Measurements from ENCODE around the gene RNF150. TPM values are rescaled to one million over a fixed set of nuclear protein-coding genes. Genes with fewer than 3 reads are reported as not detected.
A peak's percentile ranks its signal among the peaks of the same experiment; 100 is the strongest.

Gene RNF150
- total and polyA plus RNA-seq, 2 of the 8 experiments (the other 6 are each of a cell fraction or from before 2014, with no cell fraction given): 3.4 to 4.8 TPM

- no peaks in the 10 kb centered on the region for H3K9me3 ChIP-seq (ENCODE audit: insufficient read depth in 2 of 2, low read depth in 1 of 2, low read length in 1 of 2)
- H3K14ac ChIP-seq (ENCODE audit: insufficient read length): no peak overlapping the region
- ChIA-PET CTCF (ENCODE audit: partially characterized antibody) (interaction anchor here (1.1 to 5.9 kb wide), 4 partner anchors 11 to 270 kb away, joined by 3 to 68 read pairs (median 21); partner anchors contain the start of gene RNF150), POLR2A (ENCODE audit: partially characterized antibody) (no interaction called here)
- no peak overlapping the region for H3K9ac ChIP-seq (replicated peaks in 1 of 4; ENCODE audit: extremely low read depth in 1 of 4, low read depth in 3 of 4, low read length in 3 of 4)
- H3K27me3 ChIP-seq (replicated peaks in 1 of 4; ENCODE audit: control insufficient read depth in 3 of 4, extremely low read depth in 1 of 4, insufficient read depth in 3 of 4, low read length in 3 of 4): no peaks in the 10 kb centered on the region
- no peak overlapping the region for H3K4ac ChIP-seq (replicated peaks; ENCODE audit: insufficient read length, low read depth, low read length)
- no peak overlapping the region for H3K18ac ChIP-seq (ENCODE audit: extremely low read depth, low read length)
- no peak overlapping the region for H2BK20ac ChIP-seq (ENCODE audit: low read length)
- no peak overlapping the region for H2BK120ac ChIP-seq (replicated peaks; ENCODE audit: low read depth, low read length)
- H4K91ac ChIP-seq (replicated peaks; ENCODE audit: insufficient read length, low read length): no peak overlapping the region
- no peaks in the 10 kb centered on the region for H4K20me1 ChIP-seq (replicated peaks in 1 of 2; ENCODE audit: control insufficient read depth in 1 of 2, insufficient read depth in 2 of 2, low read length in 2 of 2)
- no peak overlapping the region for H3K56ac ChIP-seq (replicated peaks; ENCODE audit: insufficient read length, low read depth, low read length)
- DNase-seq (ENCODE audit: low read depth in 1 of 2, low spot score in 2 of 2) (peak; percentile 36 to 58), FAIRE-seq (peak; percentile 92)
- no peak overlapping the region for H3K4me3 ChIP-seq (ENCODE audit: extremely low read depth in 1 of 4, insufficient read depth in 2 of 4, low read depth in 3 of 4, low read length in 4 of 4)
- no peak overlapping the region for H2AFZ ChIP-seq (ENCODE audit: low read length)
- H2BK12ac ChIP-seq (ENCODE audit: low read depth, low read length): no peak overlapping the region
- H2BK5ac ChIP-seq (ENCODE audit: low read depth, low read length): no peak overlapping the region
- H2AK5ac ChIP-seq (ENCODE audit: low read depth, low read length): no peak overlapping the region
- peaks cover 0 to 5% (median 2%) of the 10 kb centered on the region in 4 experiments; a peak in 2 of 7 replicates for H3K4me1 ChIP-seq (replicated peaks in 1 of 4; ENCODE audit: control insufficient read depth in 3 of 4, insufficient read depth in 4 of 4, low read length in 3 of 4)
- no peaks in the 10 kb centered on the region for H3K23me2 ChIP-seq (ENCODE audit: low read depth, low read length)
- TF ChIP-seq RAD21 (IDR thresholded peaks at IDR 0.05 in 1 of 2, conservative IDR thresholded peaks at IDR 0.05 in 1 of 2; ENCODE audit: low read depth in 2 of 2, low read length in 2 of 2) (peak; percentile 95), BCL11A (IDR thresholded peaks at IDR 0.05; ENCODE audit: low read depth in 2 of 2, low read length in 2 of 2) (no peak), CTCF (IDR thresholded peaks at IDR 0.05; ENCODE audit: control extremely low read depth in 1 of 3, insufficient read depth in 1 of 3, low read depth in 1 of 3, low read length in 3 of 3) (peak in 2 of 3 experiments; percentile 78; a peak in 3 of 4 replicates)
- no peak overlapping the region for H4K8ac ChIP-seq (ENCODE audit: extremely low read depth, insufficient read depth, low read length)
- no peak overlapping the region for H3K27ac ChIP-seq (ENCODE audit: low read depth, low read length)
- H3K23ac ChIP-seq (ENCODE audit: insufficient read length): no peak overlapping the region
- no peaks in the 10 kb centered on the region for H3K36me3 ChIP-seq (ENCODE audit: control insufficient read depth in 2 of 4, insufficient read depth in 4 of 4, low read length in 3 of 4)
- H3K4me2 ChIP-seq (ENCODE audit: insufficient read depth in 1 of 2, low read depth in 2 of 2, low read length in 2 of 2): no peak overlapping the region
- H4K5ac ChIP-seq (ENCODE audit: insufficient read length, low read depth, low read length): no peak overlapping the region
- no peaks in the 10 kb centered on the region for H3K79me2 ChIP-seq (ENCODE audit: control insufficient read depth in 1 of 2, insufficient read depth in 2 of 2, low read length in 2 of 2)
- WGBS, 2 experiments (ENCODE audit: extremely low coverage in 1 of 2, insufficient coverage in 1 of 2, insufficient read length in 1 of 2, insufficient replicate concordance in 2 of 2, low coverage in 1 of 2, low lambda C conversion rate in 2 of 2, missing lambda C conversion rate in 1 of 2): 59% methylated on average over 7 of the region's 7 CpGs; no CpG with 5 or more reads in 1 of the 2 experiments
- no peak overlapping the region for H2BK15ac ChIP-seq (ENCODE audit: low read length)
- no peaks in the 10 kb centered on the region for H3K79me1 ChIP-seq (ENCODE audit: low read depth, low read length)
These were observed 271.7 kb downstream of the RNF150 start for GRCh38 chr4:140861359-140862176.

Measured in H1 (cell line).